Gastrocnemius medialis (tissue), 4 donors: ENCODE data around the gene PLEKHN1. TPM values are rescaled to one million over a fixed set of nuclear protein-coding genes. Genes with fewer than 3 reads are reported as not detected.
"Not testable (repeated sequence)": the region's sequence is repeated elsewhere in the genome, so short reads cannot be mapped to it uniquely, and the experiment has no call there.

Experiments
- ATAC-seq, 2 donors: fragments of 150-250 bp; one replicate each; pipeline ENCODE4 v1.9.1; 2016
- DNase-seq, 2 donors: peaks; one replicate each; pipeline ENCODE4 v3.0.0-alpha.2; 2019
- H3K27ac ChIP-seq, 4 donors: fragments of 200-600 bp; sonication (generic); 1 replicate in 1 of 4; 2 replicates in 3 of 4; pipeline ENCODE4 v1.5.1; 2016 to 2018; ENCODE audit warnings: mild to moderate bottlenecking in 2 of 4, moderate library complexity in 1 of 4
- H3K27me3 ChIP-seq, 3 donors: fragments of 200-600 bp; sonication (generic) in 2 of 3; 1 replicate in 1 of 3; 2 replicates in 2 of 3; pipeline versions ENCODE4 v1.5.1 to v1.6.0; 2016 to 2019; ENCODE audit warnings: mild to moderate bottlenecking in 1 of 3, moderate library complexity in 1 of 3
- H3K36me3 ChIP-seq, 2 donors: fragments of 200-600 bp; sonication (generic) in 1 of 2; one replicate each; pipeline ENCODE4 v1.5.1; 2017 to 2018
- H3K4me1 ChIP-seq, 2 donors: fragments of 200-600 bp; sonication (generic) in 1 of 2; one replicate each; pipeline ENCODE4 v1.5.1; 2016 to 2017; ENCODE audit warnings: mild to moderate bottlenecking in 2 of 2
- H3K4me3 ChIP-seq, 4 donors: fragments of 200-600 bp; sonication (generic) in 3 of 4; 1 replicate in 1 of 4; 2 replicates in 3 of 4; pipeline ENCODE4 v1.5.1; 2016 to 2019; ENCODE audit warnings: mild to moderate bottlenecking in 2 of 4
- H3K9me3 ChIP-seq, 3 donors: fragments of 200-600 bp; sonication (generic) in 2 of 3; 1 replicate in 1 of 3; 2 replicates in 2 of 3; pipeline ENCODE4 v1.5.1; 2016 to 2019
- CTCF ChIP-seq, 5 experiments: fragments of 450-650 bp in 3 of 5; fragments of 200-600 bp in 2 of 5; sonication (generic) in 2 of 5; IDR thresholded peaks in 4 of 5; conservative IDR thresholded peaks in 1 of 5; 1 replicate in 4 of 5; 2 replicates in 1 of 5; pipeline ENCODE4 v1.5.1; 2016 to 2019; ENCODE audit warnings: antibody characterized with exemption in 5 of 5, mild to moderate bottlenecking in 3 of 5, moderate library complexity in 3 of 5
- POLR2A ChIP-seq, 2 donors: fragments of 450-650 bp; IDR thresholded peaks; one replicate each; pipeline ENCODE4 v1.6.1; 2017; ENCODE audit warnings: antibody characterized with exemption in 2 of 2, mild to moderate bottlenecking in 2 of 2, moderate library complexity in 2 of 2
- in situ Hi-C, 4 donors: fragments of 200-750 bp; cut with MboI; loops; one replicate each; pipeline versions ENCODE4 v1.15.0 to v1.8.0; 2017; ENCODE audit warnings: low sequenced_read_pairs in 4 of 4
- intact Hi-C: fragments of 100-400 bp; cut with DNase I; formaldehyde crosslinking; loops from one replicate; pipeline ENCODE4 v1.15.1; 2023; ENCODE audit warnings: low total_unique reads
- total RNA-seq, 4 donors: library from RNA; depleted of rRNA; stranded (reverse); fragments of >200 nt; gene quantifications; one replicate each; pipeline versions ENCODE4 v1.1.0 to v1.2.3, GENCODE V29; 2016

PLEKHN1 gene
- total RNA-seq, 4 donors from 2014 or later = 0.23 TPM; not detected in 3

GRCh38 chr1:944341-945325 lies 21.6 kb upstream of the PLEKHN1 start:
- Histone ChIP-seq H3K27me3 (peaks cover 30 to 32% (median 32%) of the 10 kb centered on the region in 3 donors), H3K4me1 (peaks cover 9 to 20% of the 10 kb centered on the region in 2 donors), H3K4me3 (no peak overlapping the region), H3K9me3 (no peaks in the 10 kb centered on the region), H3K36me3 (peaks cover 0 to 48% of the 10 kb centered on the region in 2 donors), H3K27ac (no peak overlapping the region)
- TF ChIP-seq POLR2A (IDR thresholded peaks at IDR 0.05) (no peak), CTCF (IDR thresholded peaks at IDR 0.05 in 4 of 5, conservative IDR thresholded peaks at IDR 0.05 in 1 of 5) (no peak)
- ATAC-seq (no peak), DNase-seq (no peak)
- intact Hi-C loops (no loop called here), in situ Hi-C loops (no loop called here)

GRCh38 chr1:945688-946556 lies 20.4 kb upstream of the PLEKHN1 start:
- peaks cover under 1 to 11% of the 10 kb centered on the region in 2 donors for H3K4me1 ChIP-seq
- intact Hi-C loops = no loop called here

GRCh38 chr1:946811-947210 lies 19.5 kb upstream of the PLEKHN1 start:
- DNase-seq, ATAC-seq, H3K4me3 ChIP-seq, H3K27ac ChIP-seq, in situ Hi-C loops, H3K4me1 ChIP-seq, H3K9me3 ChIP-seq, intact Hi-C loops: not testable (repeated sequence)
- Histone ChIP-seq H3K27me3 (peaks cover 12 to 15% (median 12%) of the 10 kb centered on the region in 3 donors), H3K36me3 (peaks cover 0 to 67% of the 10 kb centered on the region in 2 donors)

More at GRCh38 chr1:945688-946556, 20.4 kb upstream of the PLEKHN1 start:
- H3K36me3 ChIP-seq = peaks cover 0 to 60% of the 10 kb centered on the region in 2 donors
- H3K4me3 ChIP-seq = no peak overlapping the region
- DNase-seq (no peak), ATAC-seq (no peak)
- H3K9me3 ChIP-seq = no peaks in the 10 kb centered on the region
- TF ChIP-seq POLR2A (IDR thresholded peaks at IDR 0.05) (no peak), CTCF (IDR thresholded peaks at IDR 0.05 in 4 of 5, conservative IDR thresholded peaks at IDR 0.05 in 1 of 5) (no peak)
- in situ Hi-C loops = no loop called here
- no peak overlapping the region for H3K27ac ChIP-seq
- peaks cover 21 to 22% (median 21%) of the 10 kb centered on the region in 3 donors for H3K27me3 ChIP-seq

GRCh38 chr1:947958-948357 lies 18.3 kb upstream of the PLEKHN1 start:
- TF ChIP-seq POLR2A (IDR thresholded peaks at IDR 0.05) = no peak
- no peak for TF ChIP-seq CTCF (IDR thresholded peaks at IDR 0.05 in 4 of 5, conservative IDR thresholded peaks at IDR 0.05 in 1 of 5)
- no peak overlapping the region for H3K27ac ChIP-seq
- H3K9me3 ChIP-seq = no peaks in the 10 kb centered on the region
- peaks cover 0 to 78% of the 10 kb centered on the region in 2 donors for H3K36me3 ChIP-seq
- no peaks in the 10 kb centered on the region for H3K4me1 ChIP-seq
- ATAC-seq = no peak
- in situ Hi-C loops (no loop called here), intact Hi-C loops (no loop called here)
- no peak for DNase-seq
- H3K27me3 ChIP-seq = peaks cover under 1 to 4% (median under 1%) of the 10 kb centered on the region in 3 donors
- H3K4me3 ChIP-seq = no peak overlapping the region
